ENCODE measurements around the gene ATP5PO. TPM values are rescaled to one million over a fixed set of nuclear protein-coding genes. Genes with fewer than 3 reads are reported as not detected.

Gene ATP5PO
- total RNA-seq, 2 experiments from 2014 or later = 210 to 227 TPM

DNA sequence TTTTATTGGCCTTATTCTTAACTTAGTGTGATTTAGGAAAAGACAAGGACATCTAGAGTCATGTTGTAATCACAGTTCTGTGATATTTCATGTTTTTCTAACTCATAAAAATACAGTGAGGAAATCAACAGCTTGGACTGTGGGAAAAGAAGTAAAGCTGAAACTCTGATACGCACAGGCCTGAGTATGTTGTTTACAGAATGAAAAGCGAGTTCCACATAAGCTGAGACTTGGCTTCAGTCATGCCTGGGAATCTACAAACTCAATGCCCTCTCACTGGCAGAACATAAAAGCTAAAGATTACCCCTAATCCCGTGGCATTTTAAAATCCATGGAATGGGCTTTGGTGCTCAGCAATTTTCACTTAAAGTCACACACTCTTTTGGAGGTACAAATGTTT is 23.6 kb upstream of the ATP5PO start:
- DNase-seq (ENCODE audit: low spot score) = no peak
- no peak overlapping the region for H3K4me3 ChIP-seq (ENCODE audit: low read depth, low read length, poor library complexity, severe bottlenecking)
- no peak overlapping the region for H2AFZ ChIP-seq (ENCODE audit: low read length)
- TF ChIP-seq CTCF (conservative IDR thresholded peaks at IDR 0.05; ENCODE audit: low read length) = no peak
- TF ChIP-seq EZH2phosphoT487 (IDR thresholded peaks at IDR 0.05; ENCODE audit: borderline replicate concordance, low read depth, low read length) = no peak
- no peaks in the 10 kb centered on the region for H3K9me2 ChIP-seq (ENCODE audit: insufficient read depth, low read length)
- peaks cover 21% of the 10 kb centered on the region for H3K4me1 ChIP-seq (ENCODE audit: insufficient read depth, low read length, poor library complexity, severe bottlenecking)
- ChIA-PET CTCF (ENCODE audit: unreplicated experiment) (no interaction called here), POLR2A (interaction anchor here (0.9 to 1.4 kb wide), 3 partner anchors 9 to 153 kb away, joined by 3 to 4 read pairs (median 4); no protein-coding TSS in a partner anchor)
- intact Hi-C loops (cut with micrococcal nuclease; ENCODE audit: unreplicated experiment) = no loop called here
- no peaks in the 10 kb centered on the region for H3K79me2 ChIP-seq (ENCODE audit: insufficient read depth, low read depth, low read length)
- H3K27ac ChIP-seq (ENCODE audit: low read depth, low read length, poor library complexity, severe bottlenecking) = no peak overlapping the region
- no peaks in the 10 kb centered on the region for H3K9me3 ChIP-seq (ENCODE audit: low read length)
- H3K36me3 ChIP-seq (ENCODE audit: insufficient read depth, low read length) = no peaks in the 10 kb centered on the region
- H3K4me2 ChIP-seq (ENCODE audit: low read length) = no peak overlapping the region
- H4K20me1 ChIP-seq (ENCODE audit: insufficient read depth, low read length) = no peaks in the 10 kb centered on the region
- BruUV-seq (replicated peaks) = no TSS peak

- H3K79me2 ChIP-seq (ENCODE audit: insufficient read depth, low read depth, low read length) = no peaks in the 10 kb centered on the region
- no peak for DNase-seq (ENCODE audit: low spot score)
- H3K36me3 ChIP-seq (ENCODE audit: insufficient read depth, low read length) = no peaks in the 10 kb centered on the region
- no peaks in the 10 kb centered on the region for H3K9me3 ChIP-seq (ENCODE audit: low read length)
- no peak overlapping the region for H3K27ac ChIP-seq (ENCODE audit: low read depth, low read length, poor library complexity, severe bottlenecking)
- H3K4me2 ChIP-seq (ENCODE audit: low read length) = no peak overlapping the region
- H3K4me1 ChIP-seq (ENCODE audit: insufficient read depth, low read length, poor library complexity, severe bottlenecking) = peaks cover 21% of the 10 kb centered on the region
- no peaks in the 10 kb centered on the region for H4K20me1 ChIP-seq (ENCODE audit: insufficient read depth, low read length)
- H3K9me2 ChIP-seq (ENCODE audit: insufficient read depth, low read length) = no peaks in the 10 kb centered on the region
- peak overlapping the region; percentile 47; the same call in 1 of the 2 replicates for H2AFZ ChIP-seq (ENCODE audit: low read length)
- POLR2A ChIA-PET = interaction anchor here (0.8 to 1.4 kb wide), 5 partner anchors 10 to 154 kb away, joined by 3 to 8 read pairs (median 3); no protein-coding TSS in a partner anchor
- intact Hi-C loops (cut with micrococcal nuclease; ENCODE audit: unreplicated experiment) = no loop called here
- H3K4me3 ChIP-seq (ENCODE audit: low read depth, low read length, poor library complexity, severe bottlenecking) = no peak overlapping the region
- no peak for TF ChIP-seq EZH2phosphoT487 (IDR thresholded peaks at IDR 0.05; ENCODE audit: borderline replicate concordance, low read depth, low read length)
- no peak for TF ChIP-seq CTCF (conservative IDR thresholded peaks at IDR 0.05; ENCODE audit: low read length)
- BruUV-seq (replicated peaks) = no TSS peak
- CTCF ChIA-PET (ENCODE audit: unreplicated experiment) = no interaction called here
Observed at GRCh38 chr21:33938381-33938780, 22.8 kb upstream of the ATP5PO start.

DNA sequence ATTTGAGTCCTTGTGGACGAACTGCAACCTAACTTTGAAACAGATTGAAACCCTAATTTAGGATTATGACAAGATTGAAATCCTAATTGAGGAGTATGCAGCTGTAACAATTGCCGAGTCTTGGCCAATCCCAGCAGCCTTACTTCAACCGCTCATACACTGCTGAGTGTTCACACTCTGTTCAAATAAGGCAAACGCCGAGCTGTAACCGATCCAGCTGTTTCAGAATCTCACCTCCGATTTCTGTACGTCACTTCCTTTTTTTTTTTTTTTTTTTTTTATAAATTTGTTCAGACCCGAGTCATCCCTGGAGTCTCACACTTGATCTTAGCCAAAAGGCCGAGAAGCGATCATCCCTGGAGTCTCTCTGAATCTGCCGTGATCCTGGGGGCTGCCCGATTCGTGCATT is 22.3 kb upstream of the ATP5PO start:
- Histone ChIP-seq H3K36me3 (ENCODE audit: insufficient read depth, low read length) (no peaks in the 10 kb centered on the region), H3K9me2 (ENCODE audit: insufficient read depth, low read length) (no peaks in the 10 kb centered on the region), H3K79me2 (ENCODE audit: insufficient read depth, low read depth, low read length) (no peaks in the 10 kb centered on the region), H3K9me3 (ENCODE audit: low read length) (no peaks in the 10 kb centered on the region), H3K4me3 (ENCODE audit: low read depth, low read length, poor library complexity, severe bottlenecking) (no peak overlapping the region), H3K27ac (ENCODE audit: low read depth, low read length, poor library complexity, severe bottlenecking) (no peak overlapping the region), H3K4me2 (ENCODE audit: low read length) (no peak overlapping the region; the same call in 1 of the 2 replicates), H3K4me1 (ENCODE audit: insufficient read depth, low read length, poor library complexity, severe bottlenecking) (peaks cover 21% of the 10 kb centered on the region), H2AFZ (ENCODE audit: low read length) (peak overlapping the region; percentile 47; the same call in 1 of the 2 replicates), H4K20me1 (ENCODE audit: insufficient read depth, low read length) (no peaks in the 10 kb centered on the region)
- CTCF ChIA-PET (ENCODE audit: unreplicated experiment) = no interaction called here
- DNase-seq (ENCODE audit: low spot score) = no peak
- intact Hi-C loops (cut with micrococcal nuclease; ENCODE audit: unreplicated experiment) = no loop called here
- POLR2A ChIA-PET = interaction anchor here (0.8 to 1.4 kb wide), 5 partner anchors 10 to 154 kb away, joined by 3 to 8 read pairs (median 3); no protein-coding TSS in a partner anchor
- BruUV-seq (replicated peaks) = no TSS peak
- no peak for TF ChIP-seq EZH2phosphoT487 (IDR thresholded peaks at IDR 0.05; ENCODE audit: borderline replicate concordance, low read depth, low read length)
- TF ChIP-seq CTCF (conservative IDR thresholded peaks at IDR 0.05; ENCODE audit: low read length) = no peak

All from OCI-LY7 (cell line).